K562 (cell line): ENCODE results near the gene E2F1. TPM values are rescaled to one million over a fixed set of nuclear protein-coding genes. Genes with fewer than 3 reads are reported as not detected.
A peak's percentile ranks its signal among the peaks of the same experiment; 100 is the strongest.

ENCODE experiments used
- ATAC-seq: fragments of 200-7000 bp; cut with Tn5 transposase; 3 replicates; pipeline ENCODE4 v1.9.1; 2020; ENCODE audit warnings: moderate library complexity
- BruUV-seq: library from RNA; stranded (reverse); fragments of 400-500 nt; replicated peaks from 2 replicates; lab custom pipeline; 2021; lab: Mats Ljungman, UMichigan
- CTCF ChIA-PET: fragments of 300-600 bp; formaldehyde crosslinking; extraction: SDS; loops from one replicate; lab custom pipeline; 2021; ENCODE audit warnings: low intra/inter-chr PET ratio; lab: Yijun Ruan, JAX
- POLR2A ChIA-PET: fragments of 300-600, 350-650 bp; sonication (Branson Sonifier 250); formaldehyde crosslinking; extraction: SDS; loops from one replicate; lab custom pipeline; 2021; ENCODE audit warnings: antibody characterized with exemption, inconsistent platforms; lab: Yijun Ruan, JAX
- DNase-seq, 4 experiments: peaks; one replicate each; pipeline versions ENCODE4 v3.0.0 to v3.0.0-alpha.2; 2011 to 2018; ENCODE audit warnings: low spot score in 3 of 4, mixed read lengths in 3 of 4; ENCODE audit errors: extremely low read depth in 1 of 4
- FAIRE-seq: peaks from 2 replicates; lab custom pipeline; 2011; peaks lifted over from hg19 to GRCh38; lab: Jason Lieb, UNC
- H2AFZ ChIP-seq: 2 replicates; pipeline ENCODE4 v1.6.0; 2011; ENCODE audit warnings: low read depth, low read length, control low read depth, inconsistent platforms
- H3K27ac ChIP-seq: fragments of 200-600 bp; 3 replicates; pipeline ENCODE4 v1.8.0; 2011; ENCODE audit warnings: low read depth, mild to moderate bottlenecking, control low read depth, inconsistent platforms, low read length, moderate library complexity, mixed read lengths; ENCODE audit errors: extremely low read depth
- H3K27me3 ChIP-seq, 2 experiments: fragments of 300-600 bp in 1 of 2; 2 replicates in 1 of 2; 3 replicates in 1 of 2; pipeline versions ENCODE4 v1.6.0 to v1.8.0; 2011; ENCODE audit warnings: inconsistent platforms in 2 of 2, low read length in 2 of 2, mild to moderate bottlenecking in 1 of 2, mixed read lengths in 1 of 2, moderate library complexity in 1 of 2; ENCODE audit not compliant: control insufficient read depth in 2 of 2, insufficient read depth in 2 of 2
- H3K36me3 ChIP-seq: fragments of 300-600 bp; 3 replicates; pipeline ENCODE4 v1.8.0; 2011; ENCODE audit warnings: mild to moderate bottlenecking, low read length, inconsistent platforms; ENCODE audit not compliant: control insufficient read depth, insufficient read depth
- H3K4me1 ChIP-seq, 2 experiments: fragments of 200-600 bp in 1 of 2; replicated peaks in 1 of 2; 2 replicates in 1 of 2; 3 replicates in 1 of 2; pipeline versions ENCODE4 v1.5.1 to v1.8.0; 2011; ENCODE audit warnings: inconsistent platforms in 2 of 2, low read length in 2 of 2, mild to moderate bottlenecking in 1 of 2, mixed read lengths in 1 of 2, moderate library complexity in 1 of 2; ENCODE audit not compliant: control insufficient read depth in 2 of 2, insufficient read depth in 2 of 2
- H3K4me2 ChIP-seq: 2 replicates; pipeline ENCODE4 v1.6.1; 2011; ENCODE audit warnings: low read length, control low read depth, inconsistent platforms, mixed read lengths; ENCODE audit not compliant: insufficient read depth
- H3K4me3 ChIP-seq: fragments of 200-600 bp; sonication (generic), shearing (Covaris generic); 2 replicates; pipeline ENCODE4 v1.5.1; 2016; ENCODE audit warnings: control low read depth, inconsistent platforms
- H3K79me2 ChIP-seq: fragments of 200-600 bp; 3 replicates; pipeline ENCODE4 v1.8.0; 2011; ENCODE audit warnings: low read length, inconsistent platforms; ENCODE audit not compliant: control insufficient read depth, insufficient read depth
- H3K9ac ChIP-seq, 2 experiments: 2 replicates each; pipeline versions ENCODE4 v1.6.0 to v1.6.1; 2011; ENCODE audit warnings: low read depth in 2 of 2, low read length in 2 of 2, control low read depth in 1 of 2, inconsistent platforms in 1 of 2, mild to moderate bottlenecking in 1 of 2, mixed read lengths in 1 of 2; ENCODE audit not compliant: insufficient read depth in 1 of 2
- H3K9me1 ChIP-seq: one replicate; pipeline ENCODE4 v1.6.0; 2011; ENCODE audit warnings: inconsistent platforms, mild to moderate bottlenecking, low read length, moderate library complexity; ENCODE audit not compliant: control insufficient read depth, insufficient read depth
- H3K9me3 ChIP-seq: replicated peaks from 2 replicates; pipeline ENCODE4 v1.5.1; 2011; ENCODE audit warnings: low read depth, low read length, inconsistent platforms; ENCODE audit not compliant: control insufficient read depth, insufficient read depth
- H4K20me1 ChIP-seq: replicated peaks from 2 replicates; pipeline ENCODE4 v1.6.1; 2011; ENCODE audit warnings: low read length, inconsistent platforms, mixed read lengths; ENCODE audit not compliant: control insufficient read depth, insufficient read depth
- FOXP4 ChIP-seq: sonication (generic); formaldehyde crosslinking; IDR thresholded peaks from 2 replicates; pipeline ENCODE4 v1.8.0; 2022; ENCODE audit warnings: mild to moderate bottlenecking, missing genetic modification reagents, borderline replicate concordance
- MTA3 ChIP-seq: fragments of 450-650 bp; formaldehyde crosslinking; IDR thresholded peaks from 2 replicates; pipeline ENCODE4 v1.6.1; 2017; ENCODE audit warnings: mild to moderate bottlenecking, borderline replicate concordance
- NR2C2 ChIP-seq, 2 experiments: fragments of 200-800 bp in 1 of 2; sonication (Bioruptor generic) in 1 of 2; sonication (generic) in 1 of 2; formaldehyde crosslinking in 1 of 2; IDR thresholded peaks; 2 replicates each; pipeline versions ENCODE4 v1.6.1 to v1.8.0; 2016 to 2022; ENCODE audit warnings: mild to moderate bottlenecking in 1 of 2, missing compliant biosample characterization in 1 of 2, missing genetic modification characterization in 1 of 2, missing genetic modification reagents in 1 of 2
- SMARCA5 ChIP-seq: fragments of 450-650 bp; IDR thresholded peaks from 2 replicates; pipeline ENCODE4 v1.6.1; 2016
- U2AF1 ChIP-seq: fragments of 200-400 bp; formaldehyde crosslinking; optimal IDR thresholded peaks from 2 replicates; pipeline ENCODE3; 2017; ENCODE audit warnings: mild to moderate bottlenecking, low read depth, low read length, moderate library complexity
- UBTF ChIP-seq, 2 experiments: IDR thresholded peaks; 2 replicates each; pipeline ENCODE4 v1.6.1; 2012; ENCODE audit warnings: improper control_type of control experiment in 2 of 2, low read depth in 2 of 2, low read length in 2 of 2, borderline replicate concordance in 1 of 2
- WHSC1 ChIP-seq: IDR thresholded peaks from one replicate; pipeline ENCODE4 v1.6.1; 2012; ENCODE audit warnings: low read length, control low read depth, inconsistent platforms
- ZBTB49 ChIP-seq: sonication (generic); formaldehyde crosslinking; IDR thresholded peaks from 2 replicates; pipeline ENCODE4 v1.8.0; 2022; ENCODE audit warnings: missing genetic modification reagents, mild to moderate bottlenecking, borderline replicate concordance
- ZNF24 ChIP-seq: fragments of 450-650 bp; IDR thresholded peaks from 2 replicates; pipeline ENCODE4 v1.6.1; 2016
- ZNF274 ChIP-seq: IDR thresholded peaks from 2 replicates; pipeline ENCODE4 v1.6.1; 2011; ENCODE audit warnings: low read depth, mild to moderate bottlenecking, low read length, moderate library complexity, borderline replicate concordance
- ZNF316 ChIP-seq: fragments of 450-650 bp; IDR thresholded peaks from 2 replicates; pipeline ENCODE4 v1.6.1; 2016
- ZNF764 ChIP-seq: fragments of 250-450 bp; sonication (Bioruptor Pico); IDR thresholded peaks from 2 replicates; pipeline ENCODE4 v1.4.0; 2020; ENCODE audit warnings: low read depth, mild to moderate bottlenecking, moderate library complexity
- ZNF780A ChIP-seq: fragments of 250-450 bp; sonication (Bioruptor Pico); IDR thresholded peaks from 2 replicates; pipeline ENCODE4 v1.5.0; 2021; ENCODE audit warnings: mild to moderate bottlenecking
- WGBS: fragments of 100-300 bp; shearing (Covaris generic); methylation state at CpG from one replicate; pipeline ENCODE4 v1.1.6; 2016; ENCODE audit warnings: low coverage, mixed read lengths; ENCODE audit not compliant: insufficient coverage; ENCODE audit errors: missing lambda C conversion rate; 5-methylcytosine and 5-hydroxymethylcytosine counted together
- in situ Hi-C: fragments of 300-500 bp; cut with MboI; formaldehyde crosslinking; loops from 4 replicates; pipeline ENCODE4 v1.15.0; 2018; ENCODE audit warnings: inconsistent platforms, mixed read lengths
- intact Hi-C: fragments of 100-400 bp; cut with micrococcal nuclease; formaldehyde crosslinking; loops from 2 replicates; pipeline ENCODE4 v1.14.2; 2022
- polyA plus RNA-seq, 8 experiments: library from polyadenylated mRNA; depleted of rRNA in 4 of 8; stranded (reverse) in 5 of 8; unstranded in 3 of 8; fragments of >200 nt; fragmentation: Nextera tagmentation in 2 of 8; fragmentation: Illumina TruSeq in 1 of 8; extraction: Ambion mirVana in 2 of 8; extraction: Trizol in 1 of 8; gene quantifications; 2 replicates each; pipeline versions ENCODE4 v1.2.1 to v1.2.3, GENCODE V29; 2011 to 2014; ENCODE audit warnings: inconsistent platforms in 1 of 8, missing spikeins in 1 of 8
- total RNA-seq, 7 experiments: library from RNA; depleted of rRNA in 6 of 7; stranded (reverse); fragments of >200 nt in 6 of 7; fragmentation: Illumina TruSeq in 2 of 7; extraction: Trizol in 2 of 7; gene quantifications; 2 replicates each; pipeline versions ENCODE4 v1.2.1 to v1.2.3, GENCODE V29; 2011 to 2021; ENCODE audit warnings: low replicate concordance in 1 of 7
- TF ChIP-seq, protein P1 (sequence below): fragments of 250-450 bp; sonication (Bioruptor Pico); IDR thresholded peaks from 2 replicates; pipeline ENCODE4 v1.8.0; 2021; ENCODE audit warnings: borderline replicate concordance, mild to moderate bottlenecking, moderate library complexity; ENCODE audit not compliant: poor library complexity, severe bottlenecking

The E2F1 gene
- total and polyA plus RNA-seq, 9 of the 15 experiments (the other 6 are each of a cell fraction or from before 2014, with no cell fraction given): 0.14 to 30.6 (median 13.1) TPM

DNA sequence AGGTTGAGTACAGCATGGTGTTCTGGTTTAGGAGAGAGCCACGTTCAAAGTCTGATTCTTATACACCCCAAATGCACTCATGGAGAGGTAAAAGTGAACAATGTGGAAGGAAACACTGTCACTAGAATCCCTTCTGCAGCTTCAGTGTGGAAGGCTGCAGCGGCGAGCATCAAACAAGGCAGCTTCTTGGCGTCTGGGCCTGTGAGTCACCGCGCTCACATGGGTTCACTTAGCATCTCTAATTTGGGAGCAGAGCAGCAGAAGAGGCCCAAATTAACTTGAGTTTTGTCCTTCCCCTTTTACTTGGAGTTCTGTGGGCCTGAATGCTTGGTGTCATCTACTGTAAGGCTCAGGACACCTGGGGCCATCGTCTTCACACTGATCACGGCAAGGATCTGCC lies 10.9 kb upstream of the E2F1 start:
- 42% methylated on average over 8 of the region's 8 CpGs for WGBS
- BruUV-seq: no TSS peak
- CTCF ChIA-PET: no interaction called here
- intact Hi-C loops: no loop called here
- Histone ChIP-seq H3K4me1 (peaks cover 2 to 4% of the 10 kb centered on the region in 2 experiments; a peak in 3 of 5 replicates), H3K79me2 (no peaks in the 10 kb centered on the region), H3K4me2 (no peak overlapping the region), H2AFZ (no peak overlapping the region; the same call in 1 of the 2 replicates), H3K9me1 (no peaks in the 10 kb centered on the region), H3K27ac (no peak overlapping the region), H4K20me1 (no peaks in the 10 kb centered on the region), H3K27me3 (no peaks in the 10 kb centered on the region), H3K9ac (no peak overlapping the region), H3K9me3 (no peaks in the 10 kb centered on the region), H3K4me3 (no peak overlapping the region), H3K36me3 (no peaks in the 10 kb centered on the region)
- FAIRE-seq (peak; percentile 67), DNase-seq (no peak), ATAC-seq (peak; percentile 27; the same call in 1 of the 3 replicates)
- in situ Hi-C loops: no loop called here
- no peak for TF ChIP-seq ZNF316
- TF ChIP-seq SMARCA5: no peak
- no peak for TF ChIP-seq ZBTB49 (CRISPR knock-in tag)
- TF ChIP-seq FOXP4: no peak
- TF ChIP-seq NR2C2 (CRISPR knock-in tag; IDR thresholded peaks at IDR 0.05): no peak
- TF ChIP-seq NR2C2 (tag; IDR thresholded peaks at IDR 0.05): no peak
- no peak for TF ChIP-seq UBTF (IDR thresholded peaks at IDR 0.05; ENCODE audit: borderline replicate concordance in 1 of 2, low read depth in 2 of 2, low read length in 2 of 2)
- TF ChIP-seq ZNF780A (CRISPR knock-in tag): no peak
- TF ChIP-seq ZNF764 (CRISPR knock-in tag): no peak
- TF ChIP-seq WHSC1: no peak
- no peak for TF ChIP-seq ZNF274
- TF ChIP-seq ZNF24: no peak
- TF ChIP-seq MTA3: no peak
- TF ChIP-seq U2AF1: no peak
- TF ChIP-seq, protein P1, sequence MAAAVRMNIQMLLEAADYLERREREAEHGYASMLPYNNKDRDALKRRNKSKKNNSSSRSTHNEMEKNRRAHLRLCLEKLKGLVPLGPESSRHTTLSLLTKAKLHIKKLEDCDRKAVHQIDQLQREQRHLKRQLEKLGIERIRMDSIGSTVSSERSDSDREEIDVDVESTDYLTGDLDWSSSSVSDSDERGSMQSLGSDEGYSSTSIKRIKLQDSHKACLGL: no peak
- POLR2A ChIA-PET: interaction anchor here (0.6 to 0.9 kb wide), 2 partner anchors 17 to 22 kb away, joined by 3 read pairs; no protein-coding TSS in a partner anchor
